Measurements from ENCODE around the gene ZMPSTE24. TPM values are rescaled to one million over a fixed set of nuclear protein-coding genes. Genes with fewer than 3 reads are reported as not detected.

ZMPSTE24 gene
- total RNA-seq, 1 donor from 2014 or later, result 35.6 TPM

- TF ChIP-seq CTCF (conservative IDR thresholded peaks at IDR 0.05), result no peak
- Mint-ChIP-seq H3K9me3 (no peaks in the 10 kb centered on the region), H3K27ac (ENCODE audit: unreplicated experiment) (no peak overlapping the region), H3K27me3 (ENCODE audit: low read depth) (no peaks in the 10 kb centered on the region), H3K4me1 (no peaks in the 10 kb centered on the region), H3K36me3 (ENCODE audit: low read depth) (no peaks in the 10 kb centered on the region), H3K4me3 (no peak overlapping the region)
- DNase-seq (ENCODE audit: low read depth, low spot score), result no peak
Measured at GRCh38 chr1:40224040-40224439, 34.0 kb upstream of the ZMPSTE24 start.

- no peak overlapping the region for H3K4me3 Mint-ChIP-seq
- DNase-seq (ENCODE audit: low read depth, low spot score), result no peak
- no peak for TF ChIP-seq CTCF (conservative IDR thresholded peaks at IDR 0.05)
- H3K27ac Mint-ChIP-seq (ENCODE audit: unreplicated experiment), result no peak overlapping the region
- H3K27me3 Mint-ChIP-seq (ENCODE audit: low read depth), result no peaks in the 10 kb centered on the region
- no peaks in the 10 kb centered on the region for H3K36me3 Mint-ChIP-seq (ENCODE audit: low read depth)
- H3K9me3 Mint-ChIP-seq, result no peaks in the 10 kb centered on the region
- H3K4me1 Mint-ChIP-seq, result no peaks in the 10 kb centered on the region
Measured at GRCh38 chr1:40226192-40226591, 31.8 kb upstream of the ZMPSTE24 start.

GRCh38 chr1:40232444-40232843 is 25.6 kb upstream of the ZMPSTE24 start:
- Mint-ChIP-seq H3K9me3 (no peaks in the 10 kb centered on the region), H3K4me1 (no peaks in the 10 kb centered on the region), H3K4me3 (no peak overlapping the region), H3K27me3 (ENCODE audit: low read depth) (no peaks in the 10 kb centered on the region), H3K36me3 (ENCODE audit: low read depth) (no peaks in the 10 kb centered on the region), H3K27ac (ENCODE audit: unreplicated experiment) (peak overlapping the region; percentile 75)
- no peak for TF ChIP-seq CTCF (conservative IDR thresholded peaks at IDR 0.05)
- no peak for DNase-seq (ENCODE audit: low read depth, low spot score)

GRCh38 chr1:40239626-40240025 is 18.4 kb upstream of the ZMPSTE24 start:
- Mint-ChIP-seq H3K4me1 (no peaks in the 10 kb centered on the region), H3K4me3 (no peak overlapping the region), H3K36me3 (ENCODE audit: low read depth) (no peaks in the 10 kb centered on the region), H3K27ac (ENCODE audit: unreplicated experiment) (no peak overlapping the region), H3K27me3 (ENCODE audit: low read depth) (no peaks in the 10 kb centered on the region), H3K9me3 (no peaks in the 10 kb centered on the region)
- no peak for TF ChIP-seq CTCF (conservative IDR thresholded peaks at IDR 0.05)
- no peak for DNase-seq (ENCODE audit: low read depth, low spot score)

- Mint-ChIP-seq H3K27me3 (ENCODE audit: low read depth) (no peaks in the 10 kb centered on the region), H3K4me1 (no peaks in the 10 kb centered on the region), H3K27ac (ENCODE audit: unreplicated experiment) (no peak overlapping the region), H3K4me3 (no peak overlapping the region), H3K9me3 (no peaks in the 10 kb centered on the region), H3K36me3 (ENCODE audit: low read depth) (no peaks in the 10 kb centered on the region)
- DNase-seq (ENCODE audit: low read depth, low spot score), result no peak
- no peak for TF ChIP-seq CTCF (conservative IDR thresholded peaks at IDR 0.05)
Measured at GRCh38 chr1:40240390-40240789, 17.6 kb upstream of the ZMPSTE24 start.

- no peak overlapping the region for H3K4me3 Mint-ChIP-seq
- H3K9me3 Mint-ChIP-seq, result no peaks in the 10 kb centered on the region
- no peaks in the 10 kb centered on the region for H3K27me3 Mint-ChIP-seq (ENCODE audit: low read depth)
- no peaks in the 10 kb centered on the region for H3K4me1 Mint-ChIP-seq
- no peaks in the 10 kb centered on the region for H3K36me3 Mint-ChIP-seq (ENCODE audit: low read depth)
- TF ChIP-seq CTCF (conservative IDR thresholded peaks at IDR 0.05), result no peak
- DNase-seq (ENCODE audit: low read depth, low spot score), result no peak
- no peak overlapping the region for H3K27ac Mint-ChIP-seq (ENCODE audit: unreplicated experiment)
Measured at GRCh38 chr1:40241362-40241761, 16.7 kb upstream of the ZMPSTE24 start.

Data from neural crest cell (in vitro differentiated cells).